HuH-7 (cell line): ENCODE results near the gene SLC35C1.
"Not testable (repeated sequence)": the region's sequence is repeated elsewhere in the genome, so short reads cannot be mapped to it uniquely, and the experiment has no call there.

Experiments used
- DNase-seq: peaks from one replicate; pipeline ENCODE4 v3.0.0; 2011; ENCODE audit warnings: low spot score

Gene SLC35C1

GRCh38 chr11:45811109-45811435 lies 6.1 kb downstream of the SLC35C1 start:
- no peak for DNase-seq

DNA sequence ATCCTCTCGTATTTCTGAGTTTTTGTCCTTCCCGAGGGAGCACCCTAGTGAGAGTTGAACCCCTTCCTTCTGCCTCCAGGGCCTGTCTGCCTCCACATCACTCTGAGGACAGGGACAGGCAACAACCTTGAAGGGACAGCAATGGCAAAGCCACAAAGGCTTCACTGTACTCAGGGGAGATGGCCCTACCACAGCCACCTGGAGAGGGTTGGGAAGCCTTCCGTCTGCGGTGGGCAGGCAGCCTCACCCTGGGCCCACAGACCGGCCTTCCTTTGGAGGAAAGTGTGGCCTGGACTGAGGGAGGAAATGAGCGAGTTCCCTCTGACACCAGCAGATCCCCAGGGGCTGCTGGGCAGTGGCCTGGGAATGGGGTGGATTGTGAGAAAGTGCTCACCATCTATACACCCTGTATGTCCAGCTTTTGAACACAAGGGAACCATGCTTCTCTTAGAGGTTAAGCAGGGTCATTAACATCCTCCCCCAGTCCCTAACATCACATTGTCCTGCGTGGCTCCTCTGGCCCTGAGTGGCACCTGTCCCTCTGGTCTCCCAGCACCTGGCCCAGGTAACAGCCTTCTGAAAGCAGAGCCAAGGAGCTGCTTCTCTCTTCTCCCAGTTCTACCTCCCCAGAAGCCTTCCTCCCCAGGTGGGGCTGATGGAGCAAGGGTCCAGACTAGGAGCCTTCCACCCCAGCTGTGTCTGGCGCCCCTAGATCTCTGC lies 6.8 kb downstream of the SLC35C1 start:
- no peak for DNase-seq

DNA sequence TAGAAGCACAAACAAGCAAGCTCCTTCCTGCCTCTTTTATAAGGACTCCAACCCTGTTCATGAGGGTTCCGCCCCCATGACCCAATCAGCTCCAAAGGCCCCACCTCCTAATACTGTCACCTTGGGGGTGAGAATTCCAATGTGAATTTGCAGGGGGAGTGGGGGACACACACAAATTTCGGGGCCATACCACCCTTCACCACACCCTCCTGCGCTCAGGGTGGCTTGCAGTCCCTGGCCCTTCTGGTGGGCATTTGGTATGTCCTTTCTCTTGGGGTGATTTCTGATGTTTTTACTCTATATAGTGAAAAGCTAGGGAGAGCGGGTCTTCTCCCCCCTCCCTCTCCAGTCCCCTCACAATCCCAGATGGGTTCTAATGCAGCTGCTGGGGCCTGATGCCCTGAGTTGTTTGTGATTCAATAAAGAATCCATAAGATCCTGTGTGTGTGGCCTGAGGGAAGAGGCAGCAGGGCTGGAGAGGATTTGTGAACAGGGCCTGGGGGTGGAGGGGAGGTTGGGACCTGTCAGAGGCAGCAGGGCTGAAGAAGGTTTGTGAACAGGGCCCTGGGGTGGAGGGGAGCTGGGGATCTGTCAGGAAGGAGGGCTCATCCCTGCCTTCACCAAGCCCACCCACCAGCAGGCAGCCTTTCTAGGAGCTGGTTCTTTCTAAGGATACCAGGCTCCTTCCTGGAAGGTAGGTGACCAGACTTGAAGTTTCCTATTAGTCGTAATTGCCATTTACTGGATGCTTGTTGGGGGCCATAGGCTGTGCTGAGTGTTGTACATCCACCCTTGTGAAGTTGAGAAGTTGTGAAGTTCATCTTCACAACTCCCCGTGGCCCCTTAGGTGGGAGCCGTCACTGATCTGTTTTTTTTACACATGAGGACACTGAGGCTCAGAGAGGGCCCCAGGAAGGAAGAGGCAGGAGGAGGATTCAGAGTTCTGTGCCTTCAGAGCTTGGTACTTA lies 7.9 kb downstream of the SLC35C1 start:
- no peak for DNase-seq

DNA sequence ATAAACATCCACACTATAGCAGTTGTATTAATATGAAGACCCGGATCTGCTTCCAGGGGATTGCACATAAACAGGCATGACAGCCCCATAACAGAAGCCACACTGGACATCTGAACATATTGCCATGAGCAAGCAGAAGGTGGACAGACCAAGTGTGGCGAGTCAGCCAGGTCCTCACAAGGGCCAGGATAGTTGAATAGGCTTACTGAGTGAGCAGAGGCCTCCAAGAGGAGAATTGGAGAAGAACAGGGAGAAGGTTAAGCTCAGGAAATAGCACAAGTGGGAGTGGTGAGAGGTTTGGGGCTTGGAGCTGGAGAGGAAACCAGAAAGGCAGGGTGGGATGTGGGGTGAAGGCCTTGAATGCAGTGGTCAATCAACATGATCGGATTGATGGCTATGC lies 10.8 kb downstream of the SLC35C1 start:
- peak; percentile 41 for DNase-seq

DNA sequence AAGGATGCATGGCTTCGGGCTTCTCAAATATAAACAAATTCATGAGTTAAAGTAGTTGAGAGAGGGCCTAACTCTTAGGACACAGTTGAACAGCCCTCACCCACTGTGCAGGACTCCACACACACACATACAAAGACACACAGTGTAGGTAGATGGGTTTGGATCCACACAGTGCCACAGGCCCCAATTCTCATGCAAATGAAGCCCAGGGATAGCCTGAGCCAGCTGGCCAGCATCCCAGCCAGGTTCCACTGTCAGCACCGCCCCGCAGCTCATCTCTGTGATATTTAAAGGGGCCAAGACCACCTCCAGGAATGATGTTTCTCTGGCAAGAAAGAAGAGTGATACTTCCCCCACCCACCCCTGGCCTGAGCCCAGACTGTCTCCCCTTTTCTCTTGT lies 11.7 kb downstream of the SLC35C1 start:
- DNase-seq = no peak

DNA sequence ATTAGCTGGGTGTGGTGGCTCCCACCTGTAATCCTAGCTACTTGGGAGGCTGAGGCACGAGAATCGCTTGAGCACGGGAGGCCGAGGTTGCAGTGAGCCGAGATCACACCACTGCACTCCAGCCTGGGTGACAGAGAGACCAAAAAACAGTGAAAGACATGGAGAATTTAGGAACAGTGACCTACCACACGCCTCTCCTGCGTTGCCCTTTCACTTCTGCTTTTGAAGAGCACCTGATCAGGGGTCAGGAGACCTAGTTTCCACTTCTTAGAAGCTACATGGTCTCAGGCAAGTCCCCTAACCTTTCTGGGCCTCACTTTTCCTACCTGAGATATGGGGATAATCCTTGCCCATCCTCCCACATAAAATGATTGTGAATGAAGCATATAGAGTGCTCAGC lies 12.2 kb downstream of the SLC35C1 start:
- no peak for DNase-seq

DNA sequence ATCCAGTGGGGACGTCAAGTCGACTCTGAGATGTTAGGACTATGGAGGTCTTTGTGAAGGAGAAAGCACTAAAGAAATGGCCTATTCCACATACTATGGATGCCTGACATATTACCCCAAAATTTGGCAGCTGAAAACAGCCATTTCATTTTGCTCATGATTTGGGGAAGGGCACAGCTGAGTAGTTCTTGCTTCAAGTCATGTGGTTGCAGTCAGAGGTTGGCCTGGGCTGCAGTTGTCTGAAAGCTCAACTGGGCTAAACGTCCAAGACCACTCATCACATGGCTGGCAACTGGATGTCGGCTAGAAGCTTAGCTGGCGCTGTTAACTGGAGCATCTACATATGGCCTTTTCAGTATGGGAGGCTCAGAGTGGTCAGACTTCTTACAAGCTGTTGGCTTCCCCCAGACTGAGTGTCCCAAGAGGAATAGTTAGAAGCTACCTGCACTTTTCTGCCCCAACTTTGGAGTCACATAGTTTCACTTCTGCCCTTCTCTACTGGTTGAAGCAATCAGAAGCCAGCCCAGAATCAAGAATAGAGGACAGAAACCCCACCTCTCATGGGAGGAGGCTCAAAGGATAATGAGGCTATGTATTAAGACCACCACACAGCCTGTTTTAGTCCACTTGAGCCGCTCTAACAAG lies 14.1 kb downstream of the SLC35C1 start:
- DNase-seq = no peak

GRCh38 chr11:45820211-45820857 lies 15.4 kb downstream of the SLC35C1 start:
- no peak for DNase-seq

DNA sequence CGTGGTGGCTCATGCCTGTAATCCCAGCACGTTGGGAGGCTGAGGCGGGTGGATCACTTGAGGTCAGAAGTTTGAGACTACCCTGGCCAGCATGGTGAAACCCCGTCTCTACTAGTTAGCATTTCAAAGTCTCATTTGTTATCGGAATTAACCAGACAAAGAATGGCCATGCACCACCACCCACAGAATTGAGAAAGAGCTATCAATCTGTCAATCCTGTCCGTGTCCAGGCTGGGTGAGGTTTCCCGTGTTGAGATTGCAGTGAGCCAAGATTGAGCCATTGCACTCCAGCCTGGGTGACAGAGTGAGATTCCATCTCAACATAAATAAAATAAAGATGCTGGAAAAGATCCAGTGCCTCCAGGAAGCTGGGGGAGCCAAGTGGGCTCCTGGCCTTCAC lies 21.5 kb downstream of the SLC35C1 start:
- not testable (repeated sequence) for DNase-seq

DNA sequence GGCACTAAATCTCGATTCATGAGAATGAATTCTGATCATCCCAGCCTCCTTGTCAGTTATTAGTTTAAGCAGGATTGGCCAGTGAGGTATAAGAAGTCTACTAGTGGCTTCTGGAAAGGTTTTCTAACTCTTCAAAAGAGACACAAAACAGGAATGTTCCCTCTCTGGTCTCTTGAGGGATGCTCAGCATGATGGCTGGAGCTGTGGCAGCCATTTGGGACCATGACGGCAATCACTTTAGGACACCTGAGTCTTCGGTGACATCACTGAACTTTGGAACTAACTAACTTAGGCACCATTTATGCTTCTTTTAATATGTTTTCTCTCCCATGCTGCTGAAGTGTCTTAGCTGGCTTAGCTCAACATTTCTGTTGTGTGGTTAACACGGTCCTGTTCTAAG lies 22.2 kb downstream of the SLC35C1 start:
- no peak for DNase-seq

GRCh38 chr11:45828996-45829395 lies 24.0 kb downstream of the SLC35C1 start:
- no peak for DNase-seq

- DNase-seq = no peak
These were observed 25.6 kb downstream of the SLC35C1 start for GRCh38 chr11:45830596-45830995.

GRCh38 chr11:45832811-45833441 lies 28.0 kb downstream of the SLC35C1 start:
- no peak for DNase-seq

DNA sequence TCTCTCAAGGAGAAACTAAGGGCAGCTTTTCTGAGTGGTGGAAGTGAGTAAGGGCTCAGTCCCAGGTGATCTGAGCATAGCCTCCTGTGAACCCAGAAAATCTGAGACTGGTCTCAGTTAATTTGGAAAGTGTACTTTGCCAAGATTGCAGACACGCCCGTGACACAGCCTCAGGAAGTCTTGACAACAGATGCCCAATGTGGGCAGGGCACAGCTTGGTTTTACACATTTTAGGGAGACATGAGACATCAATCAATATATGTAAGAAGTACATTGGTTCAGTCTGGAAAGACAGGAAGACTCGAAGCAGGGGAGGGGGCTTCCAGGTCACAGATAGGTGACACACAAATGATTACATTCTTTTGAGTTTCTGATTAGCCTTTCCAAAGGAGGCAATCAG lies 28.8 kb downstream of the SLC35C1 start:
- no peak for DNase-seq

- no peak for DNase-seq
These were observed 29.4 kb downstream of the SLC35C1 start for GRCh38 chr11:45834298-45834756.

- no peak for DNase-seq
These were observed 34.3 kb downstream of the SLC35C1 start for GRCh38 chr11:45839204-45839603.

DNA sequence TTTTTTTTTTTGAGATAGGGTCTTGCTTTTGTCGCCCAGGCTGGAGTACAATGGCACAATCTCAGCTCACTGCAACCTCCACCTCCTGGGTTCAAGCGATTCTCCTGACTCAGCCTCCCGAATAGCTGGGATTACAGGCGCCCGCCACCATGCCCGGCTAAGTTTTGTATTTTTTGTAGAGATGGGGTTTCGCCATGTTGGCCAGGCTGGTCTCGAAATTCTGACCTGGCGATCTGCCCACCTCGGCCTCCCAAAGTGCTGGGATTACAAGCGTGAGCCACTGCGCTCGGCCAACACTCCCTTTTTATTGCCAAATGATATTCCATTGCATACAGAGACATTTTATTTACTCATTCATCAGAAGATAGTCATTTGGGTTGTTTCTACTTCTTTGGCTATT lies 35.3 kb downstream of the SLC35C1 start:
- DNase-seq = not testable (repeated sequence)

DNA sequence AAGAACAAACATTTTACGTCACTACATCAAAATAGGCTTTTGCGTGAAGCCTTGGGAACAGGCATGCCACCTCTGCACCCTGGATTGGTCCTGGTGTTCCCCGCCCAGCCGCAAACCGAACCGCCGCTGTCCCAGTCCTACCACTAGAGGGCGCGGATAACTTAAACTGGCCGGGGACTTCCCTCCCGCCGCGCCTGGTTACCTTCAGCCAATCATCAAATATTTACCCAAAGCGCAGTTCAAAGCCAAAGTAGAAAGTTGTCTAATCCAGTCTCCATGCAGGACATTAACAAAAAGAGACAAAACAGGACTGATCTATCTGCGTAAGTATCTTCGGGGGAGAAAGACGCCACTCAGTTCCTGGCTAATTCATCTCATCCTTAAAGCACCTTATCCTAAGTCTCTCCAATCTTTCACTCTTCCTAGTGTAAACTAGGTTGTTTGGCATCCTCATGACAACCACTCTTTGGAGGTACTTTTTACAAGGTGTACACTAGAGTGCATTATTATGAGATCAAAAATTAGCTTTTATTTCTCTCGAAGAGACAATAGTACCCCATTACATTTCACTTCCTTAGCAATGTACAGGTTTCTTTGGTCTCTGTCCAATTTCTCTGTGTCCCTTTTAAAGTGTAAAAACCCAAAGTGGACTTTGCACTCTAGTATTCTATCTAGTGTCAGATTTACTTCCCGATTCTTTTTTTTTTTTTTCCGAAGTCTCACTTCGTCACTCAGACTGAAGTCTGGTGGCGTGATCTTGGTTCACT lies 38.4 kb downstream of the SLC35C1 start:
- peak; percentile 80 for DNase-seq

GRCh38 chr11:45844822-45845578 lies 40.1 kb downstream of the SLC35C1 start:
- no peak for DNase-seq

DNA sequence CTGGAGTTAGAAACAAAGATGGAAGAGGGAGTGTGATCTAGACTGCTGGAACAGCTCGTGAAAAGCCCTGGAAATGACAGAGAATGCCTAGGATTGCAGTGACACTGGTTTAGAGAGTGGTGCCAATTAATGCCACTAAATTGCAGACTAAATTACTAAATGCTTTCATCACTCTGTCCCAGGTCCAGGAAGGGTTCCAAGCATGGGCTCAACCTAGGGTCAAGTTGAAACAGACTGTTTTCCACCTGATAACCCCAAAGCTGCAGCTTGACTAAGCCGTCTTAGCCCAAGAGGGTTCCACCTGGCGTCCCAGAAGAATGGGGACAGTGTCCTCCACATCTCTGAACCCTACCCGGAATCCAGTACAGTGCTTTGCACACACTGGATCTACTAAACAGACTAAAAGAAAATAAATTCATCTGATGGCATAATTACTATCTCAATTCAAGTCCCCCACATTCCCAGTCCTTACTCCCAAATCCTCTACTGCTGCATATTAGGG lies 41.3 kb downstream of the SLC35C1 start:
- DNase-seq = no peak
